HG02973 (cell line): Measurements from ENCODE around the gene GNG7.
"Not testable (repeated sequence)": the region's sequence is repeated elsewhere in the genome, so short reads cannot be mapped to it uniquely, and the experiment has no call there.

Source experiments
- ATAC-seq: cut with Tn5 transposase; IDR thresholded peaks from one replicate; pipeline ENCODE4 v1.9.1; 2021; ENCODE audit warnings: moderate library complexity; ENCODE audit not compliant: unreplicated experiment

Gene GNG7

DNA sequence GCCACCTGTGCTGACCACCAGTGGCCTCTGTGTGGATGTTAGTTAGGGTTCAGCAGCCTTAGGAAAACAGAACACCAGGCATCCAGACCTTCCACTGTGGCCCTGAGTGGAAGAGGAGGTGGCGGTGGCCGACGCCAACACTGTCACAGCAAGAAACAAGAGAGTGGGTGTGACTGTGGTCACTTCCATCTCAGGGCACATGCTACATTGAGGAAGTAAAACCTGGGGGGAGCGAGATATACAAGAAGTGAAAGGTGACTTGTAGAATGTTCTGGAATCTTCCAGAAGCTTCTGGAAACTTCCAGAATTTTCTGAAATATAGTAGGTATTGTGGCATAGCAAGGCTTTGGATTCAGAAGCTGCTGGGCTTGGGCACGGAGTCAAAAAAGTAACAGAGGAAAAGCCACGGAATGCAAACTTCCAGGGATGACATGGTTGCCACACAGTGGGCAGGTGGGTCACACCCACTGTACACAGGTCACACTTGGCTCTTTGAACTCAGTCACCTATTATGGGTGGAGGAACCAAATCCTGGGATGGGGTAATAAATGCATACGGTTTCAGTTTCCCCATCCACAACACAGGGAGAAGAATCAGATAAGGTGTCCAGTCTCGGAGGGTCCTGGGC lies 24.3 kb downstream of the GNG7 start:
- no peak for ATAC-seq

DNA sequence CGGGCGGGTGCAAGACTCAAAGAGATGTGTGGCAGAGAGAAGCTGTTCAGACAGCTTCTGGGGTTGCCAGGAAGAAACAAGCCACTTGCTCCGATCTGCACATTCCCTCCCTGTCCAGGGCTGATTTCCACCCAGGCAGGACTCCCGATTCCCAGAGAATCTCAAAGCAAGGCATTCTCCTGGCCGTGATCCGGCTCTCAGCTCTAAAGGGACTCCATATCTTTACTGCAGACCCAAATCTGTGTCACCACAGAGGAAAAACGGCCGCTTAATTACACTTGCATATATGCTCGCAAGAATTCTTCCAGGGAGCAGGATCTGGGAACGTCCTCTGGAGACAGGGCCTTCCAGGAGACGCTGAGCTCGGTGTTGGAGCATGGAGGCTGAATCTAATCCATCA lies 25.7 kb downstream of the GNG7 start:
- ATAC-seq = no peak

GRCh38 chr19:2675892-2676291 lies 26.6 kb downstream of the GNG7 start:
- ATAC-seq = no peak

DNA sequence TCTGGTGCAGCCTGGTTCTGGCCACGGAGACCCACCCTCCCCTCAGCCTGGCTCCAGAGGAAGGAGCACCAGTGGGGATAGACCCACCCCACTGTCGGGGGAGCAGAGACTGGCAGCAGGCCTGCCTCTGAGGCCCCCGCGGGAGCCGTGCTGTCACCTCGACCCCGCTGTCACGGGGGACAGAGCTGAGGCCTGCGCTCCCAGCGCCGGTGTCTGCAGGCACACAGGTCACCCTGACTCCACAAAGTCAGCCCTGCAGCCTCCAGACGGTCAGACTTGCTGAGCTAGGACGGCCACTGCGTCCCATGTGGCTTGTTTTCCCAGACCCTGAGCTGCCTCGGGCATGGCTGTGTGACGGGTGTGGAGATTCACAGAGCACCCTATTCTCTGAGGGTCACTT lies 32.3 kb downstream of the GNG7 start:
- no peak for ATAC-seq

GRCh38 chr19:2668175-2668763 lies 34.2 kb downstream of the GNG7 start:
- no peak for ATAC-seq

- not testable (repeated sequence) for ATAC-seq
These were observed 35.1 kb downstream of the GNG7 start for GRCh38 chr19:2667349-2667748.

DNA sequence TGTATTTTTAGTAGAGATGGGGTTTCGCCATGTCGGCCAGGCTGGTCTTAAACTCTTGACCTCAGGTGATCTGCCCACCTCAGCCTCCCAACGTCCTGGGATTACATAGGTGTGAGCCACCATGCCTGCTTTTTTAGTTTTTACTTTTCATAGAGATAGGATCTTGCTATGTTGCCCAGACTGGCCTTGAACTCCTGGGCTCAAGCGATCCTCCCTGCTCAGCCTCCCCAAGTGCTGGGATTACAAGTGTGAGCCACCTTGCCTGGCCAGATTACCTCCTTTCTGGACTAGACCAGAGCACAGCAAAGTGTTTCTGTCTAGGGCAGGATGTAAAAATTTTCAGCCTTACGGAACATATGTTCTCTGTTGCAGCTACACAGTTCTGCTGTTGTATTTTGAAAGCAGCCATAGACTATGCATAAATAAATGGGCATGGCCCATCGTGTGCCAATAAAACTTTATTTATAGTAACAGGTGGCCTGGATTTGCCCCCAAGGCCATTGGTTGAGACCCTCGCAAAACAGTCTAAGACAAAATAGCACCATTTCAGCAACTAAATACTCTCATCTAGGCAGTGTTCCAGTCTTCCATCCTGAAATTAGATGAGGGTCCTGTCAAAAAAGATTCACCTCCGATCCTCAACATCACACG lies 36.0 kb downstream of the GNG7 start:
- ATAC-seq = no peak

DNA sequence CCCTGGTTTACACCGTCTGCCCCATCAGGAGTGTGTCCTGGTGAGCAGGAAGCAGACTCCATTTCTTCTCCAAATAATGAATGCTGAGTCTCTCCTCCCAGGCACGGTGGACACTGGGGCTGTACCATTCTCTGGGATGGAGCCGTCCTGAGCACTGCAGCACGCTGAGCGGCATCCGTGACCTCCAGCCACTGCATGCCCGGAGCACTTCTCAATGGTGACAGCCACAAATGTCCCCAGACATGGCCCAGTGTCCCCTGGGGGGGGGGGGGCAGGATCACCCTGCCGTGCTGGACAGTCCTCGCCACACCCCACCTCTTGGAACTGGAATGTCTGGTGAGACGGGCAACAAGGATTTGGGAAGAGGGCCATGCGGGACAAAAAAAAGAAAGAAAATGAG lies 37.4 kb downstream of the GNG7 start:
- no peak for ATAC-seq

GRCh38 chr19:2663920-2664571 lies 38.4 kb downstream of the GNG7 start:
- peak; percentile 63 for ATAC-seq

DNA sequence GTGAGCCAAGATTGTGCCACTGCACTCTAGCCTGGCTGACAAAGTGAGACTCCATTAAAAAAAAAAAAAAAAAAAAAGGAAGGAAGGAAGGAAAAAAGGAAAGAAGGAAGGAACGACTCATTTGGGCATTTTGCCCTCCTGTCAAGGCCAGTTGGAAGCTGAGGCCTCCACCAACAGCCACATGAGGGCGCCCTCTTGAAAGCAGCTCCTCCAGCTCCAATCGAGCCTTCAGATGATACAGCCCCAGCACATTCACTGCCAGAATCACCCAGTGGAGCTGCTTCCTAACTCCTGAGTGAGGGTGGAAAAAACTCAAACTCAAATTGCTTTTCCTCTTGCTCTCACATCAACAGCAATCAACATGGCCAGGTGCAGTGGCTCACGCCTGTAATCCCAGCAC lies 40.9 kb downstream of the GNG7 start:
- no peak for ATAC-seq

DNA sequence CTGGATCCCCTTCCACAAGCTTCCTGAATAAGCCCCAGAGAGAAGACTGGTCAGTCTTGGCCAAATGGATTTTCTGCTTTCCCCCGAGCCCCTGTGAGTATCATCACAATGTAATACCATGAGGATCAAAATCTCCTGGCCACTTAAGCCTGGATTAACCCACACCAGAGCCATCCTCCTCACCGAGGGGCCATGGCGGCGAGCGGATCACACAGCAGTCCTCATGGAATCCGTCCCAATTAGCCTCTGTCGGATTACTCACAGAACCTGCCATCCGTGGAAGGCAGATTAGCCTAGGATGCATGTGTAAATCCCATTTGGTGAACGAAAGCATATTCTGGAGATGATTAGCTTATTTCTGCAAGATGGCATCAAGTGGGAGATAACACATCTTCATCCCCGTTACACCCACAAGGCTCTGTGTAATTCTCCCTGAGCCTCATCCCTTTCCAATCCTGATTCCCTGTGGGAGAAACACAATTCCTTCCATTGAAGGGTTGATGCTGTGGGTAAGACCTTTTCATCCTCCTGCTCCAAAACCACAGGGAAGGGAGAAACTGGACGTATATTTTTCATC lies 42.5 kb downstream of the GNG7 start:
- ATAC-seq = no peak

DNA sequence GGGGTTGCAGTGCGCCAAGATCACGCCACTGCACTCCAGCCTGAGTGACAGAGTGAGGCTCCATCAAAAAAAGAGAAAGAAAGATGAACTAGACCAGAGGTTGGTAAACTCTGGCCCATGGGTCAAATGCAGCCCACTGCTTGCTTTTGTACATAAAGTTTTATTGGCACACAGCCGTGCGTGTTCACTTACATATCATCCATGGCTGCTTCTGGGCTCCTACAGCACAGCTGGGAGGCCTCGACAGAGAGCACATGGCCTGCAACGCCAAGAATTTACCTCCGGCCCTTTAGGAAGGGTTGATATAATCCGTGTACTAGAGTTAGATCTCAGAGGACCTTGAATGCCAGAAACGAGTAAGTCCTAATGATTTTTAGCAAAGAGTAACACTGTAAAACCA lies 46.0 kb downstream of the GNG7 start:
- no peak for ATAC-seq

GRCh38 chr19:2653710-2654707 lies 48.5 kb downstream of the GNG7 start:
- no peak for ATAC-seq

GRCh38 chr19:2653218-2653617 lies 49.3 kb downstream of the GNG7 start:
- no peak for ATAC-seq

GRCh38 chr19:2652504-2653099 lies 49.9 kb downstream of the GNG7 start:
- ATAC-seq = no peak

GRCh38 chr19:2651002-2651733 lies 51.3 kb downstream of the GNG7 start:
- not testable (repeated sequence) for ATAC-seq

DNA sequence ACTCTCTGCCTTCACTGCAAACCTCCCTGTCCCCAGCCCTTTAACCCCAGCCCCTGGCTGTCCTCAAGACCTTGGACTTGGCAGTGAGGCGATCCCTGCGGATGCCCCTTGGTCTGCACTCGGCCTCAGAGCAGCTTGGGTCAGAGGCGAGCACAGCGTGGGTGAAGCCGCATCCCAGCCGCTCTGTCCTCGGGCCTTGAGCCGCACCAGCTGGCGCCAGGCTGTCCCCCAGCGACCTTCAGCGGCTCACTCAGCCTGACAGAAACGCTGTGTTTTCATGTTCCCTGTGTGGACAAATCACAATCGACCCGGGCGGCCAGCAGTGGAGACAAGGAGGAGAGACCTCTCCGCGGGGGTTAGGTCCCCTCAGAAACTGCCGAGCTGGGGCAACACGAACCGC lies 52.0 kb downstream of the GNG7 start:
- no peak for ATAC-seq

DNA sequence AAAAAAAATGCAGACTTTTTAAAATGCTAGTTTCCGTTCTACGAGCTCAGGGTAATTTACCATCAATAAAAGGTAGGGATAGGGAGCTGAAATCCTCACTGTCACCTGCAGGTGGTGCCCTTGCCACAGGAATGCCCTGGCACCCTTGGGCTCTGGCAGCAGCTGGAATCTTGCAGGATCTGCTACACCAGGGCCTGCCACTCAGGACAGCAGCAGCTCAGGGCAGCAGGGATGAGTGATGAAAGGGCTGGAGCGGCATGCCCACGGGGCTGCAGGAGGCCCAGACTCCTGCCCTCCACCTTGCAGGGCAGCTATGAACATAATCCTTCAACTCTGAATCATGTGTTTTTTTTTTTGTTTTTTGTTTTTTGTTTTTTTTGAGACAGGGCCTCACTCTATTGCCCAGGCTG lies 54.0 kb downstream of the GNG7 start:
- ATAC-seq = peak; percentile 51

DNA sequence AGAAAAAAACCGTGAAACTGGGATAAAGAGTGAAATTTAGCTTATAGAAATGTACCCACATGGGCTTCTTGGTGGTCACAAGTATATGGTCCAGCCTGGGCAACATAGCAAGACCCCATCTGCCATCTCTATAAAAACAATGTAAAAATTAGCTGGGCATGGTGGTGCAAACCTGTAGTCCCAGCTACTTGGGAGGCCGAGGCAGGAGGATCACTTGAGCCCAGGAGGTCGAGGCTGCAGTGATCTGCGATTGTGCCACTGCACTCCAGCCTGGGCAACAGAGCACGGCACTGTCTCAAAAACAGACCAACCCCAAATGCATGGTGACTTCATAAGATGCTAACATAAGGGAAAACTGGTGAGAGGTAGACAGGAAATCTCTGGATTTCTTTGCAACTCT lies 54.4 kb downstream of the GNG7 start:
- no peak for ATAC-seq
